Testis (tissue), 3 donors: Measurements from ENCODE around the gene MEPCE. TPM values are rescaled to one million over a fixed set of nuclear protein-coding genes. Genes with fewer than 3 reads are reported as not detected.

ENCODE experiments used
- DNase-seq: peaks from one replicate; pipeline ENCODE4 v3.0.0-alpha.2; 2019
- H3K27ac ChIP-seq, 2 donors: fragments of 200-600 bp; sonication (generic); one replicate each; pipeline ENCODE4 v1.5.1; 2019
- H3K27me3 ChIP-seq: fragments of 200-600 bp; sonication (generic); one replicate; pipeline ENCODE4 v1.5.1; 2019
- H3K36me3 ChIP-seq: fragments of 200-600 bp; sonication (generic); one replicate; pipeline ENCODE4 v1.5.1; 2017; ENCODE audit warnings: low read depth; ENCODE audit errors: missing control alignments
- H3K4me1 ChIP-seq: fragments of 200-600 bp; sonication (generic); one replicate; pipeline ENCODE4 v1.5.1; 2019
- H3K4me3 ChIP-seq, 2 donors: fragments of 200-600 bp; sonication (generic); one replicate each; pipeline ENCODE4 v1.5.1; 2017 to 2019
- H3K9me3 ChIP-seq: fragments of 200-600 bp; sonication (generic); one replicate; pipeline ENCODE4 v1.5.1; 2017
- POLR2A ChIP-seq: fragments of 450-650 bp; IDR thresholded peaks from one replicate; pipeline ENCODE4 v1.6.1; 2017; ENCODE audit warnings: antibody characterized with exemption, mild to moderate bottlenecking, moderate library complexity
- WGBS, 2 donors: methylation state at CpG; one replicate each; pipeline ENCODE4 v1.1.5; 2018; 5-methylcytosine and 5-hydroxymethylcytosine counted together
- intact Hi-C: fragments of 100-400 bp; cut with DNase I; formaldehyde crosslinking; loops from one replicate; pipeline ENCODE4 v1.15.1; 2023; ENCODE audit warnings: low total_unique reads
- polyA plus RNA-seq: library from polyadenylated mRNA; stranded (reverse); fragments of 350-450 nt; fragmentation: Illumina TruSeq; extraction: RNeasy Lipid Tissue Mini Kit (QIAGEN cat#74804); gene quantifications from one replicate; pipeline ENCODE4 v1.2.3, GENCODE V29; 2014; ENCODE audit warnings: low read depth, low replicate concordance; ENCODE audit not compliant: insufficient read depth
- total RNA-seq, 2 donors: library from RNA; depleted of rRNA; stranded (reverse); fragments of >200 nt; gene quantifications; one replicate each; pipeline ENCODE4 v1.2.3, GENCODE V29; 2016
- TF ChIP-seq, protein P1 (sequence below), 3 experiments: fragments of 450-650 bp in 2 of 3; fragments of 200-600 bp in 1 of 3; sonication (generic) in 1 of 3; IDR thresholded peaks; one replicate each; pipeline ENCODE4 v1.5.1; 2016 to 2019; ENCODE audit warnings: antibody characterized with exemption in 3 of 3, mild to moderate bottlenecking in 2 of 3, moderate library complexity in 1 of 3

The MEPCE gene
- total and polyA plus RNA-seq, 3 donors from 2014 or later, result 74.6 to 182 (median 89.3) TPM

DNA sequence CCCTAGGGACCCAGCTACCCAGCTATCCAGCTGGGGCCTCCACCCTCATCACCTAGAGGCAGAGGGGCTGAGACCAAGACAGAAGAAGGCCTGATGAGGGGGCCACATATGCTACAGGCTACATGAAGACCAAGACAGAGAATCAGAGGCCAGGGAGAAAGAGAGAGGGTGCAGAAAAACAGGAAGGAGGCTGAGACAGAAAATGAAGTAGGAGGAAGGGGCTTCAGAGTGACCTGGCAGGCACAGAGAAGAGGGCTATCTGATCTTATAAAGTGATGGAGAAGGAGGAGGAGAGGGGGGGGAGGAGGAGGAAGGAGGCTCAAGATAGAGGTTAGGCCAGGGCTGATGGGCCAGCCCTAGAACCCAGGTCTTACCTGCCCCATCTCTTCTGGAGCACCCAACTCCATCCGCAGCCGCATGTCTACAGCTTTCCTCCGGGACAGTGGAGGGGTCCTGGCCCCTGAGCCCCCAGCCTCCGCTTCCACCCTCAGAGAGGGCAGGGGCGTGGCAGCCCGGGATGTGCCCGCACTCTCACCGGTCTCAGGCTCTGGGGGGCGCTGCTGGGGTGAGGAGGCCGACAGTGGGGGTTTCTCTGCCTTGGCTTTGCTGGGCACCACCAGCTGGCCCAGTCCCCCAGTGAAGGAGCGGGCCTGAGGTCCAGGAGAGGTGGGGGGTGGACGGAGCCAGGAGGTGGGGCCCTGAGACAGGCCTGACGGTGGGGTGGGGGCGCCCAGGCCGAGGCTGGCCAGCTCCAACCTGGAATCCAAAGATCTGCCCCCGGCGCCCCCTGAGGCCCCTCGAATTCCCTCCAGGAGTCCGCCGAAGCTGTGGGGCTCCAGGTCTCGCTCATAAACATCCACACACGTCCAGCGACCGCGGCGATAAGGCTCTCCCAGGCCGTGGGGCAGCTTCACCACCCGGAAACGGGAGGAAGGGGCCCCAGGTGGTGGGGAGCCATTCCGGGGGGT is 47.6 kb downstream of the MEPCE start:
- peak overlapping the region; percentile 83 to 98 for H3K4me3 ChIP-seq
- WGBS, 2 donors, result 23 to 38% methylated on average over 9 to 19 of the region's 30 CpGs
- TF ChIP-seq POLR2A, result no peak
- TF ChIP-seq, protein P1, sequence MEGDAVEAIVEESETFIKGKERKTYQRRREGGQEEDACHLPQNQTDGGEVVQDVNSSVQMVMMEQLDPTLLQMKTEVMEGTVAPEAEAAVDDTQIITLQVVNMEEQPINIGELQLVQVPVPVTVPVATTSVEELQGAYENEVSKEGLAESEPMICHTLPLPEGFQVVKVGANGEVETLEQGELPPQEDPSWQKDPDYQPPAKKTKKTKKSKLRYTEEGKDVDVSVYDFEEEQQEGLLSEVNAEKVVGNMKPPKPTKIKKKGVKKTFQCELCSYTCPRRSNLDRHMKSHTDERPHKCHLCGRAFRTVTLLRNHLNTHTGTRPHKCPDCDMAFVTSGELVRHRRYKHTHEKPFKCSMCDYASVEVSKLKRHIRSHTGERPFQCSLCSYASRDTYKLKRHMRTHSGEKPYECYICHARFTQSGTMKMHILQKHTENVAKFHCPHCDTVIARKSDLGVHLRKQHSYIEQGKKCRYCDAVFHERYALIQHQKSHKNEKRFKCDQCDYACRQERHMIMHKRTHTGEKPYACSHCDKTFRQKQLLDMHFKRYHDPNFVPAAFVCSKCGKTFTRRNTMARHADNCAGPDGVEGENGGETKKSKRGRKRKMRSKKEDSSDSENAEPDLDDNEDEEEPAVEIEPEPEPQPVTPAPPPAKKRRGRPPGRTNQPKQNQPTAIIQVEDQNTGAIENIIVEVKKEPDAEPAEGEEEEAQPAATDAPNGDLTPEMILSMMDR (IDR thresholded peaks at IDR 0.05), result peak in 1 of 3 experiments; percentile 16
- intact Hi-C loops, result no loop called here
- DNase-seq, result peak; percentile 65
- no peaks in the 10 kb centered on the region for H3K27me3 ChIP-seq
- H3K36me3 ChIP-seq, result no peaks in the 10 kb centered on the region
- no peaks in the 10 kb centered on the region for H3K9me3 ChIP-seq
- H3K27ac ChIP-seq, result peak overlapping the region; percentile 93 to 95
- peaks cover 54% of the 10 kb centered on the region for H3K4me1 ChIP-seq

- H3K27ac ChIP-seq, result peak overlapping the region; percentile 93 to 95
- intact Hi-C loops, result no loop called here
- 29 to 59% methylated on average over 6 to 10 of the region's 16 CpGs for WGBS, 2 donors
Observed at GRCh38 chr7:100477871-100478267, 48.2 kb downstream of the MEPCE start.

DNA sequence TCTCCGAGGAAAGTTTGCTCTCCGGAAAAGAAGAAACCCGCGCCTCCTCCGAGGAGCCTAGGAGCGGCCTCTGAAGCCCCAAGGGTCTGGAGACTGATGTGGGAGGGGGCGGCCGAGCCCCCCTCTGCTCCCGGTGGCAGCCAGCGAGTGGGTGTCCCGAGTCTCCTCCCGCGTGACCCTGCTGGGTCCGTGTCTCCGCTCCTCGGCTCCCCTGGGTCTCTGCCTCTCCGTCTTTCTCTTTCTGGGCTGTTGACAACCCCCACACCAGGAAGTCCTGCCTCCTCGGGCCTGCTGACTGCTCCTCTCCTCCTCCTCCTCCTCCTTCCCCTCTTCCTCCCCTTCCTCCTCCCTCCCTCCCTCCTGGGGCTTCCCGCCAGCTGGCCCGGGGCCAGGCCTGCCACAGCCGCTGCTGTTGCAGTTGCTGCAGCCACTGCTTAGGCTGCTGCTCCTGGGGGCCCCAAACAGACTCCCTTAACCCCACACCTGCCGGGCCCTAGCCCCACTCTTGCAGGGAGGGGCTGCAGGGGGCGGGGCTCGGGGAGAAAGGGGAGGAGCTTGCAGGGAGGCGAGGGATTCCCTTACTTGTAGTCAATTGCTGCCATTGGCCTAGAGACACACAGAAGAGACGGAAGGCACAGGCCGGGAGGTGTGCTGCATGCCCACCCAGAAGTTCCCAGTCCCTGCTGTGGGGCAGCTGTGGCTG is 49.5 kb downstream of the MEPCE start, which contains the start of gene TSC22D4:
TSS of gene TSC22D4 (minus strand) at position 257 of the 703 bp plus-strand sequence. CDS start 1,176 bp downstream, outside the sequence.
- no peaks in the 10 kb centered on the region for H3K9me3 ChIP-seq
- H3K4me3 ChIP-seq, result peak within 1 kb of the TSS; percentile 83 to 98
- peaks cover 45% of the 10 kb centered on the region for H3K4me1 ChIP-seq
- H3K36me3 ChIP-seq, result no peaks in the 10 kb centered on the region
- no peaks in the 10 kb centered on the region for H3K27me3 ChIP-seq
- peak within 1 kb of the TSS; percentile 93 to 95 for H3K27ac ChIP-seq
- intact Hi-C loops, result no loop called here
- WGBS, 2 donors, result 0 to 2% methylated on average over 10 to 27 of the region's 27 CpGs
- DNase-seq, result peak; percentile 96
- peak; percentile 79 for TF ChIP-seq POLR2A
- TF ChIP-seq, protein P1 (IDR thresholded peaks at IDR 0.05), result no peak

More at GRCh38 chr7:100477871-100478267, 48.2 kb downstream of the MEPCE start:
- TF ChIP-seq, protein P1 (IDR thresholded peaks at IDR 0.05), result no peak
- TF ChIP-seq POLR2A, result no peak
- Histone ChIP-seq H3K27me3 (no peaks in the 10 kb centered on the region), H3K4me1 (peaks cover 53% of the 10 kb centered on the region), H3K36me3 (no peaks in the 10 kb centered on the region), H3K4me3 (peak overlapping the region; percentile 83 to 98), H3K9me3 (no peaks in the 10 kb centered on the region)
- no peak for DNase-seq

- Histone ChIP-seq H3K27ac (peak overlapping the region in 1 of 2 donors; percentile 85), H3K27me3 (no peaks in the 10 kb centered on the region), H3K4me3 (no peak overlapping the region), H3K9me3 (no peaks in the 10 kb centered on the region), H3K4me1 (peaks cover 38% of the 10 kb centered on the region), H3K36me3 (no peaks in the 10 kb centered on the region)
- intact Hi-C loops, result loop anchor here (5.0 kb wide), 1 partner anchor 76 kb away; no protein-coding TSS in a partner anchor
- TF ChIP-seq, protein P1 (IDR thresholded peaks at IDR 0.05), result no peak
- no peak for TF ChIP-seq POLR2A
- 79 to 81% methylated on average over 1 of the region's 1 CpG for WGBS, 2 donors
- peak; percentile 61 for DNase-seq
Observed at GRCh38 chr7:100481466-100481865, 51.8 kb downstream of the MEPCE start.
